Measurements from ENCODE around the gene GZMA. TPM values are rescaled to one million over a fixed set of nuclear protein-coding genes. Genes with fewer than 3 reads are reported as not detected.

The GZMA gene
- total RNA-seq, 2 experiments from 2014 or later, result 3.5 to 5.0 TPM

DNA sequence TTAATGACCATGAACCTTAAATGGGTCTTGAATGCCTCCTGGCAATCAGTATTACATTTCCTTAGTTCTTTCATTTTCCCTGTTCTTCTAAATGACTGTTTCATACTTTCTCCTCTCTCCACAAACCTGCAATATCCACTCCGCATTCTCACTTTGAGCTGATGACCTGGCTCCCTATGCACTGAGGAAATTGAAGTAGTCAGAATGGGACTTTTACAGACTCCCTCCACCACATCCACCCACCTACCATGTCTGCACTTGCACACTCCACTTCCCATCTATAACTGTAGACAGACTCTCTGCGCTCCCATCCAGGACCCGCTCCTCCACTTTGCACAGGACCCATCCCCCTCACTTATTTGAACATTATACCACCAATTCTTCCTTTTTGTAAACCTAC is 36.2 kb upstream of the GZMA start:
- POLR2A ChIA-PET, result interaction anchor here (1.5 kb wide), 1 partner anchor 29 kb away, joined by 6 read pairs; no protein-coding TSS in a partner anchor
- H3K4me3 Mint-ChIP-seq, result no peak overlapping the region
- Histone ChIP-seq H3K4me1 (ENCODE audit: insufficient read depth, low read length) (peaks cover 22% of the 10 kb centered on the region), H3K36me3 (ENCODE audit: insufficient read depth, low read length) (no peaks in the 10 kb centered on the region), H3K27ac (ENCODE audit: low read depth in 1 of 2, low read length in 2 of 2) (no peak overlapping the region), H3K27me3 (ENCODE audit: control insufficient read depth in 1 of 2, insufficient read depth in 2 of 2, low read length in 2 of 2) (no peaks in the 10 kb centered on the region), H3K4me3 (ENCODE audit: low read length) (no peak overlapping the region), H3K9me3 (ENCODE audit: control insufficient read depth in 1 of 2, insufficient read depth in 1 of 2, low read length in 2 of 2) (no peaks in the 10 kb centered on the region)
- no peaks in the 10 kb centered on the region for H3K9me3 Mint-ChIP-seq
- TF ChIP-seq, protein P1, sequence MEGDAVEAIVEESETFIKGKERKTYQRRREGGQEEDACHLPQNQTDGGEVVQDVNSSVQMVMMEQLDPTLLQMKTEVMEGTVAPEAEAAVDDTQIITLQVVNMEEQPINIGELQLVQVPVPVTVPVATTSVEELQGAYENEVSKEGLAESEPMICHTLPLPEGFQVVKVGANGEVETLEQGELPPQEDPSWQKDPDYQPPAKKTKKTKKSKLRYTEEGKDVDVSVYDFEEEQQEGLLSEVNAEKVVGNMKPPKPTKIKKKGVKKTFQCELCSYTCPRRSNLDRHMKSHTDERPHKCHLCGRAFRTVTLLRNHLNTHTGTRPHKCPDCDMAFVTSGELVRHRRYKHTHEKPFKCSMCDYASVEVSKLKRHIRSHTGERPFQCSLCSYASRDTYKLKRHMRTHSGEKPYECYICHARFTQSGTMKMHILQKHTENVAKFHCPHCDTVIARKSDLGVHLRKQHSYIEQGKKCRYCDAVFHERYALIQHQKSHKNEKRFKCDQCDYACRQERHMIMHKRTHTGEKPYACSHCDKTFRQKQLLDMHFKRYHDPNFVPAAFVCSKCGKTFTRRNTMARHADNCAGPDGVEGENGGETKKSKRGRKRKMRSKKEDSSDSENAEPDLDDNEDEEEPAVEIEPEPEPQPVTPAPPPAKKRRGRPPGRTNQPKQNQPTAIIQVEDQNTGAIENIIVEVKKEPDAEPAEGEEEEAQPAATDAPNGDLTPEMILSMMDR (IDR thresholded peaks at IDR 0.05), result no peak
- H3K27ac Mint-ChIP-seq, result no peak overlapping the region
- DNase-seq (no peak), ATAC-seq (ENCODE audit: poor library complexity) (no peak)
- H3K4me1 Mint-ChIP-seq (ENCODE audit: low read depth), result peaks cover 61% of the 10 kb centered on the region
- H3K36me3 Mint-ChIP-seq (ENCODE audit: low read depth), result no peaks in the 10 kb centered on the region
- intact Hi-C loops (cut with DNase I, micrococcal nuclease), result no loop called here
- CTCF ChIA-PET, result no interaction called here
- H3K27me3 Mint-ChIP-seq, result no peaks in the 10 kb centered on the region

DNA sequence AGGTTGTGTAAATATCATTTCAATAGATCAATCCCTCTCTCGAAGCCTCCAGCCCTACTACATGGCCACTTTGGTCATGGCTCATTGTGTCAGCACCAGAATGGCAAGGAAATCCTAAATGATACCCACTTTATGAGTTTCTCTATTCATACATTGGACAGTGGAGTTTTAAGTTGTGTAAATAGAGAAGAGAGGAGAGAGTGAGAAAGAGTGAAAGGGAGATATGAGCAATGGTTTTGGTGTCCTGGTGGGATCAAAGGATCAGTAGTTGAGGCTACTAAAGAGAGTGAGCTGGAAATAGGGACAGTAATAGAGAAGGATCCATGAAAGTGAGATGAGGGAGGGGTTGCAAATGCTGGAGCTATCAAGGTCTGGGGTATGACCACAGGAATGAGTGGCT is 31.5 kb upstream of the GZMA start:
- Histone ChIP-seq H3K27ac (ENCODE audit: low read depth in 1 of 2, low read length in 2 of 2) (no peak overlapping the region), H3K36me3 (ENCODE audit: insufficient read depth, low read length) (no peaks in the 10 kb centered on the region), H3K4me3 (ENCODE audit: low read length) (no peak overlapping the region), H3K27me3 (ENCODE audit: control insufficient read depth in 1 of 2, insufficient read depth in 2 of 2, low read length in 2 of 2) (no peaks in the 10 kb centered on the region), H3K9me3 (ENCODE audit: control insufficient read depth in 1 of 2, insufficient read depth in 1 of 2, low read length in 2 of 2) (no peaks in the 10 kb centered on the region), H3K4me1 (ENCODE audit: insufficient read depth, low read length) (peaks cover 19% of the 10 kb centered on the region)
- H3K9me3 Mint-ChIP-seq, result no peaks in the 10 kb centered on the region
- H3K27ac Mint-ChIP-seq, result peak overlapping the region; percentile 11
- intact Hi-C loops (cut with DNase I, micrococcal nuclease), result loop anchor here in 1 of 2 experiments (5.0 kb wide), 1 partner anchor 49 kb away; the partner anchor contains the start of gene GZMK
- DNase-seq (no peak), ATAC-seq (ENCODE audit: poor library complexity) (no peak)
- no peaks in the 10 kb centered on the region for H3K27me3 Mint-ChIP-seq
- ChIA-PET POLR2A (interaction anchor here (0.8 to 1.4 kb wide), 2 partner anchors 9 to 25 kb away, joined by 3 to 6 read pairs; no protein-coding TSS in a partner anchor), CTCF (interaction anchor here (1.7 to 1.8 kb wide), 2 partner anchors 9 to 127 kb away, joined by 3 to 5 read pairs; no protein-coding TSS in a partner anchor)
- H3K4me3 Mint-ChIP-seq, result no peak overlapping the region
- no peaks in the 10 kb centered on the region for H3K36me3 Mint-ChIP-seq (ENCODE audit: low read depth)
- peaks cover 48% of the 10 kb centered on the region for H3K4me1 Mint-ChIP-seq (ENCODE audit: low read depth)
- TF ChIP-seq, protein P1 (IDR thresholded peaks at IDR 0.05), result no peak

DNA sequence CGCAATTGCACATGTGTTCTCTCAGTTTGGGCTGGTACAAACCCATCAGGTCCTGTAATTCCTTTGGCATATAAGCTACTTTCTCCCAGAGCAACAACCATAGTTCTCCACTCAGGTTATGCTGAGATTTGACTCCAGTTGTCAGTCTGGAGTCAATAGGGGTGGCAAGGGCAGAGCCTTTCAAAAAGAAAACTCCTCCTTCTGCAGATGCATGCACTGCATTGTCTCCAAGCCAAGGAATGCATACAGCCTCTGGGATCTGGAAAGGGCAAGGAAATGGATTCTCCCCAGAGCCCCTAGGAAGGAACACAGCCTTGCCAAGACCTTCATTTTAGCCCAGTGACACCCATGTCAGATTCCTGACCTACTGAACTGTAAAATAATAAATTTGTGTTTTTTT is 31.0 kb upstream of the GZMA start:
- intact Hi-C loops (cut with DNase I, micrococcal nuclease), result loop anchor here in 1 of 2 experiments (5.0 kb wide), 1 partner anchor 49 kb away; the partner anchor contains the start of gene GZMK
- Histone ChIP-seq H3K4me1 (ENCODE audit: insufficient read depth, low read length) (peaks cover 19% of the 10 kb centered on the region), H3K9me3 (ENCODE audit: control insufficient read depth in 1 of 2, insufficient read depth in 1 of 2, low read length in 2 of 2) (no peaks in the 10 kb centered on the region), H3K36me3 (ENCODE audit: insufficient read depth, low read length) (no peaks in the 10 kb centered on the region), H3K27me3 (ENCODE audit: control insufficient read depth in 1 of 2, insufficient read depth in 2 of 2, low read length in 2 of 2) (no peaks in the 10 kb centered on the region), H3K27ac (ENCODE audit: low read depth in 1 of 2, low read length in 2 of 2) (no peak overlapping the region), H3K4me3 (ENCODE audit: low read length) (no peak overlapping the region)
- ATAC-seq (ENCODE audit: poor library complexity), result no peak
- H3K27ac Mint-ChIP-seq, result peak overlapping the region; percentile 11
- ChIA-PET CTCF (interaction anchor here (1.2 to 1.8 kb wide), 3 partner anchors 10 to 127 kb away, joined by 3 to 5 read pairs (median 3); no protein-coding TSS in a partner anchor), POLR2A (interaction anchor here (1.2 to 4.3 kb wide), 5 partner anchors 10 to 34 kb away, joined by 4 to 33 read pairs (median 6); no protein-coding TSS in a partner anchor)
- TF ChIP-seq, protein P1 (IDR thresholded peaks at IDR 0.05), result no peak
- no peak overlapping the region for H3K4me3 Mint-ChIP-seq
- H3K36me3 Mint-ChIP-seq (ENCODE audit: low read depth), result no peaks in the 10 kb centered on the region
- no peaks in the 10 kb centered on the region for H3K27me3 Mint-ChIP-seq
- no peaks in the 10 kb centered on the region for H3K9me3 Mint-ChIP-seq
- no peak for DNase-seq
- peaks cover 45% of the 10 kb centered on the region for H3K4me1 Mint-ChIP-seq (ENCODE audit: low read depth)

All from CD4-positive, alpha-beta T cell (primary cell).